Lower leg skin (tissue), 4 donors: ENCODE data around the gene SH3BP5. TPM values are rescaled to one million over a fixed set of nuclear protein-coding genes. Genes with fewer than 3 reads are reported as not detected.
"Not testable (repeated sequence)": the region's sequence is repeated elsewhere in the genome, so short reads cannot be mapped to it uniquely, and the experiment has no call there.

ENCODE experiments used
- DNase-seq, 2 donors: peaks; one replicate each; pipeline ENCODE4 v3.0.0-alpha.2; 2019; ENCODE audit warnings: low spot score in 2 of 2
- H3K4me3 ChIP-seq: fragments of 200-600 bp; sonication (generic); 2 replicates; pipeline ENCODE4 v1.5.1; 2017; ENCODE audit warnings: mild to moderate bottlenecking, low read depth; ENCODE audit not compliant: poor library complexity, severe bottlenecking
- CTCF ChIP-seq, 3 donors: fragments of 450-650 bp; IDR thresholded peaks; one replicate each; pipeline ENCODE4 v1.5.1; 2016; ENCODE audit warnings: antibody characterized with exemption in 3 of 3, mild to moderate bottlenecking in 3 of 3, moderate library complexity in 2 of 3
- POLR2A ChIP-seq, 2 donors: fragments of 450-650 bp; IDR thresholded peaks; one replicate each; pipeline ENCODE4 v1.6.1; 2016 to 2017; ENCODE audit warnings: antibody characterized with exemption in 2 of 2, mild to moderate bottlenecking in 1 of 2, moderate library complexity in 1 of 2
- WGBS, 2 donors: methylation state at CpG; one replicate each; pipeline ENCODE4 v1.1.5; 2018; 5-methylcytosine and 5-hydroxymethylcytosine counted together
- intact Hi-C: fragments of 100-400 bp; cut with DNase I; formaldehyde crosslinking; loops from one replicate; pipeline ENCODE4 v1.15.0; 2023; ENCODE audit warnings: low total_unique reads
- total RNA-seq, 4 donors: library from RNA; depleted of rRNA; stranded (reverse); fragments of >200 nt; gene quantifications; one replicate each; pipeline ENCODE4 v1.1.0, GENCODE V29; 2016

Gene SH3BP5
- total RNA-seq, 4 donors from 2014 or later, result 10.7 to 30.3 (median 18.5) TPM

GRCh38 chr3:15356176-15356575 is 23.8 kb upstream of the SH3BP5 start:
- 59 to 63% methylated on average over 2 of the region's 2 CpGs for WGBS, 2 donors

GRCh38 chr3:15355086-15355485 is 22.7 kb upstream of the SH3BP5 start:
- intact Hi-C loops, result no loop called here
- H3K4me3 ChIP-seq, result no peak overlapping the region
- no peak for DNase-seq
- no peak for TF ChIP-seq POLR2A (IDR thresholded peaks at IDR 0.05)
- TF ChIP-seq CTCF (IDR thresholded peaks at IDR 0.05), result no peak
- WGBS, 2 donors, result 96% methylated on average over 1 of the region's 1 CpG

More at GRCh38 chr3:15356176-15356575, 23.8 kb upstream of the SH3BP5 start:
- no peak overlapping the region for H3K4me3 ChIP-seq
- no peak for DNase-seq
- intact Hi-C loops, result no loop called here
- no peak for TF ChIP-seq CTCF (IDR thresholded peaks at IDR 0.05)
- no peak for TF ChIP-seq POLR2A (IDR thresholded peaks at IDR 0.05)

GRCh38 chr3:15354485-15354884 is 22.1 kb upstream of the SH3BP5 start:
- DNase-seq, result no peak
- intact Hi-C loops, result no loop called here
- TF ChIP-seq CTCF (IDR thresholded peaks at IDR 0.05), result no peak
- TF ChIP-seq POLR2A (IDR thresholded peaks at IDR 0.05), result no peak
- no peak overlapping the region for H3K4me3 ChIP-seq
- 84% methylated on average over 6 of the region's 6 CpGs for WGBS, 2 donors

GRCh38 chr3:15350141-15350540 is 17.8 kb upstream of the SH3BP5 start:
- intact Hi-C loops, result no loop called here
- no peak for TF ChIP-seq CTCF (IDR thresholded peaks at IDR 0.05)
- TF ChIP-seq POLR2A (IDR thresholded peaks at IDR 0.05), result no peak
- no peak overlapping the region for H3K4me3 ChIP-seq
- 91 to 95% methylated on average over 3 of the region's 3 CpGs for WGBS, 2 donors
- DNase-seq, result no peak

- not testable (repeated sequence) for DNase-seq
Measured at GRCh38 chr3:15349438-15349837, 17.1 kb upstream of the SH3BP5 start.

GRCh38 chr3:15348246-15348645 is 15.9 kb upstream of the SH3BP5 start:
- no peak for TF ChIP-seq POLR2A (IDR thresholded peaks at IDR 0.05)
- no peak for TF ChIP-seq CTCF (IDR thresholded peaks at IDR 0.05)
- intact Hi-C loops, result no loop called here
- 22 to 32% methylated on average over 1 of the region's 1 CpG for WGBS, 2 donors

More at GRCh38 chr3:15349438-15349837, 17.1 kb upstream of the SH3BP5 start:
- 94 to 97% methylated on average over 5 of the region's 5 CpGs for WGBS, 2 donors
- intact Hi-C loops, H3K4me3 ChIP-seq: not testable (repeated sequence)

More at GRCh38 chr3:15348246-15348645, 15.9 kb upstream of the SH3BP5 start:
- DNase-seq, result no peak
- no peak overlapping the region for H3K4me3 ChIP-seq
